BLaER1 (cell line): ENCODE results near the gene HPS1.

Experiments
- H3K27ac ChIP-seq: shearing (Covaris generic); formaldehyde crosslinking; 2 replicates; pipeline ENCODE4 v1.8.1; 2022
- H3K27me3 ChIP-seq: shearing (Covaris generic); formaldehyde crosslinking; 2 replicates; pipeline ENCODE4 v1.8.1; 2022
- H3K36me3 ChIP-seq: shearing (Covaris generic); formaldehyde crosslinking; 2 replicates; pipeline ENCODE4 v1.8.1; 2022
- H3K4me1 ChIP-seq: shearing (Covaris generic); formaldehyde crosslinking; 2 replicates; pipeline ENCODE4 v1.8.1; 2022
- H3K4me2 ChIP-seq: shearing (Covaris generic); formaldehyde crosslinking; 2 replicates; pipeline ENCODE4 v1.8.1; 2022
- H3K4me3 ChIP-seq: shearing (Covaris generic); formaldehyde crosslinking; 2 replicates; pipeline ENCODE4 v1.8.1; 2022
- H3K9ac ChIP-seq: shearing (Covaris generic); formaldehyde crosslinking; 2 replicates; pipeline ENCODE4 v1.8.1; 2022
- H3K9me3 ChIP-seq: shearing (Covaris generic); formaldehyde crosslinking; 2 replicates; pipeline ENCODE4 v1.8.1; 2022
- H4K20me1 ChIP-seq: shearing (Covaris generic); formaldehyde crosslinking; 2 replicates; pipeline ENCODE4 v1.8.1; 2022
- Cebpa-rat ChIP-seq: shearing (Covaris generic); IDR thresholded peaks from 2 replicates; pipeline ENCODE4 v1.8.1; 2022

Gene HPS1

DNA sequence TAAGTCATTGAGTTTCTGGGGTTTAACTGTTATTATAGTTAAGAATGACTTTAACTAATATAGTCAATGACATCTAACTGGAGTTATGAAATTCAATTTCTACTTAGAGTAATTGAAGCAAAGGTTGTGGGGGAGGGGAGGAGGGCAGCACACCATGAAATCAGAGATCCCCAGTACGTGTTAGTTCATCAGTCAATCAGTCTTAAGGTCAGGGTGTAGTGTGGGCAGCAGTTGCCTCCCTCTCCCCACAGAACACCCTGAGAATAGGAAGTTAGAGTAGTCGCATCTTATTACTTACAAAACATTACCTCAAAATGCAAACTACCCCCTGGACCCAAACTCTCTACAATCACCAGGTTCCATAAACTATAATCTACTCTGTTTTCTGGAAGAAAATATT is 7.0 kb upstream of the HPS1 start:
- H3K4me1 ChIP-seq: peaks cover 6% of the 10 kb centered on the region; the same call in 1 of the 2 replicates
- no peaks in the 10 kb centered on the region for H3K27me3 ChIP-seq
- no peak overlapping the region for H3K4me2 ChIP-seq
- no peak overlapping the region for H3K27ac ChIP-seq
- H3K9me3 ChIP-seq: no peaks in the 10 kb centered on the region
- no peak overlapping the region for H3K9ac ChIP-seq
- TF ChIP-seq Cebpa-rat: no peak
- no peaks in the 10 kb centered on the region for H3K36me3 ChIP-seq
- no peaks in the 10 kb centered on the region for H4K20me1 ChIP-seq
- no peak overlapping the region for H3K4me3 ChIP-seq

DNA sequence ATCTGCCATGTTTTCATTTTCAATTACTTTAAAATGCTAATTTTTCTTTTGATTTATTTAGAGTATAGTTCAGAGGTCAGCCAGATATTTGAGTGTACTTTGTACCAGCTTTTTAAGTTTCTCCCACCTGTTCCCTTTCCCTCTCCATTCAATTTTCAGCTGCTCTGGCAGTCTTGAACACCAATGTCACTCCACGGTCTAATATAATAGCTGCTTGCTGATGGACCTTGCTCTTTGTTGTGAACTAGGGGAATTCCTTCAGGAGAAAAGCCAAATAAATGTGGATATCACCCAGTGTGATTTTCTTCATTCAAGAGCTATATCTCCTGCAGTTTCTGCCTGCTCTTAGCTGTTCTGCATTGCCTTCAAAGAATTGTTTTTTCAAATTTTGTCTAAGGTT is 3.9 kb upstream of the HPS1 start:
- H3K9ac ChIP-seq: no peak overlapping the region
- H3K4me2 ChIP-seq: no peak overlapping the region
- H3K4me3 ChIP-seq: no peak overlapping the region
- H3K36me3 ChIP-seq: no peaks in the 10 kb centered on the region
- H3K4me1 ChIP-seq: peaks cover 13% of the 10 kb centered on the region
- H3K27me3 ChIP-seq: no peaks in the 10 kb centered on the region
- H3K9me3 ChIP-seq: no peaks in the 10 kb centered on the region
- no peak for TF ChIP-seq Cebpa-rat
- H4K20me1 ChIP-seq: peaks cover 2% of the 10 kb centered on the region
- no peak overlapping the region for H3K27ac ChIP-seq

DNA sequence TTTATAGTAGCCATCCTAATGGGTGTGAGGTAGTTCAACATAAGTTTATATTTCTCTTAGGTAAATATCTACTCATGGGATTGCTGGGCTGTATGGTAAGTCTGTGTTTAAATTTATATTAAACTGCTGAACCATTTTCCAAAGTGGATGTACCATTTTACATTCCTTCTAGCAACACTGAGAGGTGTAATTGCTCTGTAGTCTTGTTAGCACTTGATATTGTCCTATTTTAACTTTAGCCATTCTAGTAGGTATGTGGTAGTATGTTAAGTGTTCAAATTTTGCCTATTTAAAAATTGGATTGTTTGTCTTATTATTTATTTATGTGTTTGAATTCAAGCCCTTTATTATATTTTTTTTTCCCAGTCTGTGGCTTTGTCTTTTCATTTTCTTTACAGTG is 2.6 kb upstream of the HPS1 start:
- no peak for TF ChIP-seq Cebpa-rat
- peaks cover 16% of the 10 kb centered on the region for H4K20me1 ChIP-seq
- no peak overlapping the region for H3K4me2 ChIP-seq
- H3K36me3 ChIP-seq: peaks cover 10% of the 10 kb centered on the region
- no peak overlapping the region for H3K9ac ChIP-seq
- no peak overlapping the region for H3K27ac ChIP-seq
- peaks cover 26% of the 10 kb centered on the region for H3K4me1 ChIP-seq
- no peak overlapping the region for H3K4me3 ChIP-seq
- no peaks in the 10 kb centered on the region for H3K27me3 ChIP-seq
- no peaks in the 10 kb centered on the region for H3K9me3 ChIP-seq

DNA sequence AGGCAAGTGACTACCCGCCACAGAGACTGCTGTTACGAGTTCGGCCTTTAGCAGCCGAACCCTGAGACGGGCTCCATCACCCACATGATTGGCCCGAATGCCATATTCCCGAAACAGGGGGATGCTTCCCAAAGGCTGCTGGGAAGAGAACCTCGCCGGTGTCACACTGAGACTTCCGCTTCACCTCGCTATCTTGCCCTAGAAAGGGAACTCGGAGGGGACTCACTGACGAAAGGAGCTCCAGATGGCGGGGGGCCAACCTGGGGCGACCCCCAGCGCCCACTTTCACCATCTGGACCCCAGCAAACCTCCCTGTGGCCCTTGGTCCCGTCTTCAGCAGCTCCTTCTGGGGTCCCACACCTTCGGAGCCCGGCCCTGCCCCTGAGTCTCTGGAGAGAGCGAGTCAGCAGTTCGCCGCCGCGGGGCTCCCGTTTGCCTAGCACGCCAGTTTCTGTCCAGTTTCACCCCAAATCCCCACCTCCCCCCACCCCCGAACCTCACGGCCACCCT is 529 bp downstream of the HPS1 start:
- Histone ChIP-seq H3K27me3 (no peaks in the 10 kb centered on the region), H4K20me1 (peaks cover 41% of the 10 kb centered on the region), H3K4me2 (peak overlapping the region; percentile 87), H3K4me1 (peaks cover 36% of the 10 kb centered on the region), H3K27ac (peak overlapping the region; percentile 81), H3K9me3 (no peaks in the 10 kb centered on the region), H3K4me3 (peak overlapping the region; percentile 76), H3K36me3 (peaks cover 39% of the 10 kb centered on the region), H3K9ac (peak overlapping the region; percentile 84)
- TF ChIP-seq Cebpa-rat: no peak

DNA sequence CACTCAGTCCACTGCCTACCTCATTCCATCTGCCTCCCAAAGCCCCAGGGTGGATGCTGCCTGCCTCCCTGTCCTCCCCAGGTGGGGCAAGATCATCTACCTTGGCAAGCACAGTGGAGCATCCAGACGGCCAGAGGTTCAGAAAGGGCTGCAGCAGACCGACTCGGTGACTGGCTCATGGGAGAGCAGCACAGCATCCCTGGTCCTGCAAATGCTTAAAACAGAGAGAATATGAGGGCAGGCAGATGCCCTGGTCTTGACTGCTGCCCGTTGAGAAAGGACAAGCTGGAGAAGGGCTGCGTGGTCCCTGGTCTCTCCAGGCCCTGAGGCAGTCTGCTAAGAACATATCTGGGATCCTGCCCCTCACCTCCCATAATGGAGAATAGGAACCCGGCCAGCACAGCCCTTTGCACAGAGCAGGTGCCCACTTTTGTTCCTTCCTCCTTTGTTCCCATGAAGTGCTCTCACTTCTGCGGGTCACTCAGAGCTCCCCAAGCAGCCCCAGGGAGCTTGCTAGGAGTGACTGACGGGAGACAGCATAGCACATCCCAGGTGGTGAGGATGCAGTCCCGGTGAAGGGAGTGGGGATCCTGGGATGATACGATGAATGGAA is 1.4 kb downstream of the HPS1 start:
- Histone ChIP-seq H3K9ac (peak overlapping the region; percentile 84; the same call in 1 of the 2 replicates), H4K20me1 (peaks cover 41% of the 10 kb centered on the region), H3K4me1 (peaks cover 36% of the 10 kb centered on the region), H3K36me3 (peaks cover 46% of the 10 kb centered on the region), H3K4me2 (peak overlapping the region; percentile 87), H3K27me3 (no peaks in the 10 kb centered on the region), H3K9me3 (no peaks in the 10 kb centered on the region), H3K27ac (no peak overlapping the region), H3K4me3 (peak overlapping the region; percentile 76; the same call in 1 of the 2 replicates)
- no peak for TF ChIP-seq Cebpa-rat

DNA sequence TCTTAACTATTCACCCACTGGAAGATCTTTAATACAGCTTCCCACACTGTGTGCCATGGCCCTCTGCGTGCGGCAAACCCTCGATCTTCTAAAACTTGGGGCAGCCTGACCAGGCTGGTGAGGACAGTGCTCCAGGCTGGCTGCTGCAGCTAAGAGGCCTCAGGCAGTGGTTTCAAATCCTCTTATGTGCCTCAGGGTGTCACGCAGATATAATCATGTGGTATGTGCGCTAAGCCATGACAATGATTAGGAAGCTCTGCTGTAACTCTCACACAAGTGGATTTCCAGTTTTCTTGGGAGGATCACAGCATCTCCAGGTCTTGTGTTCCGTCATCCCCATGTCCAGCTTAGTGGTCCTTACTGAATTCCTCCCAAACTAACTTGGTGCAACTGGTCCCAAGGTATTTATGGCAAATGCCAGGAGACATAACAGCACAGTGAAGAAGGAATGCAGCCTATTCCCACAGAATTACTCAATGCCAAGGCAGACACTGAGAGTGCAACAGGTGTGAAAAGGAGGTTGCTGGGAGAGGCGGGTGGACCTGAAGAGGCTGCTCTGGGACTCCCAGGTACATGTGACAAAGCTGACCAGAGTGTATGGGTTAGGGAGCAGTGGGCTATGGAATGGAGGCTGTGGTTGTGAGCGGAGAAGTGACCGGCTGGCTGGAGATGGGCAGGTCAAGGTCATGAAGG is 2.3 kb downstream of the HPS1 start:
- peak overlapping the region; percentile 87 for H3K4me2 ChIP-seq
- H3K27me3 ChIP-seq: no peaks in the 10 kb centered on the region
- peaks cover 36% of the 10 kb centered on the region for H3K4me1 ChIP-seq
- H3K9me3 ChIP-seq: peaks cover 5% of the 10 kb centered on the region; the same call in 1 of the 2 replicates
- H3K36me3 ChIP-seq: peaks cover 53% of the 10 kb centered on the region
- 0 out of 2 replicates have a peak overlapping the region, but pooled peaks have one; percentile 19 for H3K9ac ChIP-seq
- H3K4me3 ChIP-seq: no peak overlapping the region; the same call in 1 of the 2 replicates
- TF ChIP-seq Cebpa-rat: no peak
- no peak overlapping the region for H3K27ac ChIP-seq
- peaks cover 41% of the 10 kb centered on the region for H4K20me1 ChIP-seq

DNA sequence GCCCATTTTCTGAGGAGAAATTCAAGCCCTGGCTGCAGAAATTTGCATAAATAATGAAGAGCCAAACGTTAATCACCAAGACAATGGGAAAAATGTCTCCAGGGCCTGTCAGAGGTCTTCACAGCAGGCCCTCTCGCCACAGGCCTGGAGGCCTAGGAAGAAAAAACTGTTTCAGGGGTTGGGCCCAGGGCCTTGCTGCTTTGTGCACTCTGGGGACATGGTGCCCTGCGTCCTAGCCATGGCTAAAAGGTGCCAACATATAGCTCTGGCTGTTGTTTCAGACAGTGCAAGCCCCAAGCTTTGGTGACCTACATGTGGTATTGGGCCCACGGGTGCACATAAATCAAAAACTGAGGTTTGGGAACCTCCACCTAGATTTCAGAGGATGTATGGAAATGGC is 8.0 kb downstream of the HPS1 start:
- TF ChIP-seq Cebpa-rat: no peak
- no peak overlapping the region for H3K9ac ChIP-seq
- no peak overlapping the region for H3K4me3 ChIP-seq
- H3K27ac ChIP-seq: no peak overlapping the region
- H3K4me2 ChIP-seq: no peak overlapping the region
- H4K20me1 ChIP-seq: peaks cover 32% of the 10 kb centered on the region
- H3K9me3 ChIP-seq: peaks cover 20% of the 10 kb centered on the region
- peaks cover 92% of the 10 kb centered on the region for H3K36me3 ChIP-seq
- no peaks in the 10 kb centered on the region for H3K27me3 ChIP-seq
- H3K4me1 ChIP-seq: peaks cover 4% of the 10 kb centered on the region; the same call in 1 of the 2 replicates

DNA sequence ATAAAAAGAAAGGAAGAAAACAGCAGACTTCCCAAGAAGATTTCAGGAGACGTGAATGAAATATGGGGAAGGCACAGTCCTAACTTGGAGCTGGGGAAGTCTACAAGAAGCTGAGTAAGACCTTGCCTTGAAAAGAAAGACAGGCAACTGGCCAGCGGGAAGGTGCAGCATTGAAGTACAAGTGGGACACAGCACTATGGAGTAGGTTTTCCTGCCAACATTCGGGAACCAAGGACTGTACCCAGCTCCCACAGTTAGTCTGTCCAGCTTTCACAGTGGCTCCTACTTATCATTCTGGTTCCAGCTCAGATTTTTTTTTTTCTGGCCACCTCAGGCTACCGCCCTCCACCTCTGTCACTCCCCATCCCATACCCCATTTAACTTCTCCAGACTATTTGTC is 10.0 kb downstream of the HPS1 start:
- Histone ChIP-seq H3K27ac (no peak overlapping the region), H3K4me3 (no peak overlapping the region), H4K20me1 (peaks cover 15% of the 10 kb centered on the region), H3K9me3 (peaks cover 38% of the 10 kb centered on the region), H3K4me2 (no peak overlapping the region), H3K27me3 (no peaks in the 10 kb centered on the region), H3K4me1 (no peaks in the 10 kb centered on the region), H3K36me3 (peaks cover 92% of the 10 kb centered on the region), H3K9ac (no peak overlapping the region)
- TF ChIP-seq Cebpa-rat: no peak

DNA sequence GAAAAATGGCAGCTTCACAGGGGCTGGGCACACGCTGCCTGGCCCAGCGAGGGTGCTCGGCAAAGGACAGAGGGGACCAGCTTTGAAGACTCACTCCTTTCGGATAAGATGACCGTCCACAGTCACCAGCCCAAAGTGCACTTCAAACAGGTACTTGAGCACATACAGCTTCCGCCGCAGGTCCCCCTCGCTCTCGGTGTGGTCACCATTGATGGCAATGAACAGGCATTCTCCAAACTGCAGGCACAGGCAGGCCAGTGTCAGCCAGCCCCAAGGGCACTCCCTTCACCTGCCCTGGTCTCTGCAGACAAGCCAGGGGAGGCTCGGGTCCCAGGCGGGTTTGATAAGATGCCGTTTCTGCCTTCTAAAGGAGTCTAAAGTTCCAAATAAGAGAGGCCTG is 11.6 kb downstream of the HPS1 start:
- no peak for TF ChIP-seq Cebpa-rat
- Histone ChIP-seq H3K4me3 (no peak overlapping the region), H3K4me1 (no peaks in the 10 kb centered on the region), H3K4me2 (no peak overlapping the region), H3K9me3 (peaks cover 38% of the 10 kb centered on the region), H3K27ac (no peak overlapping the region), H3K27me3 (no peaks in the 10 kb centered on the region), H3K36me3 (peaks cover 97% of the 10 kb centered on the region), H4K20me1 (0 out of 2 replicates have a peak, but pooled peaks cover 13% of the 10 kb centered on the region), H3K9ac (no peak overlapping the region)
